ENCODE results near the gene ADAD1.

DNA sequence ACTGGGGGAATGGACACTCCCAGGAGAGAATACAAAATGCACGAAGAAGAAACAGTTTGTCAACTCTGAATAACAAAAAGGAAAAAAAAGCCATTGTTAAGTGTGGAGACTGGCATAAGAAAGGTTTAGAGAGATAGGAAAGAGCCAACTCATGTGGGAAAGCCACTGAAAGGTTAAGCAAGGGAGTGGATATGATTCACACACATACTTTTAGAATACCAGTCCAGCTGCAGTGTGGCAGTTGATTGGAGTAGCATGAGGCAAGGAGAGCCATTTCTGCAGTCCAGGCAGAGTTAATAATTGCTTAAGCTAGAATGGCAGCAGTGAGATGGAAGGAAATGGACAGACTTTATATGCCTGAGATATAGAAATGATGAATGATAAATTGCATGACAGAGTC is 36.9 kb upstream of the ADAD1 start:
- TF ChIP-seq, protein P1, sequence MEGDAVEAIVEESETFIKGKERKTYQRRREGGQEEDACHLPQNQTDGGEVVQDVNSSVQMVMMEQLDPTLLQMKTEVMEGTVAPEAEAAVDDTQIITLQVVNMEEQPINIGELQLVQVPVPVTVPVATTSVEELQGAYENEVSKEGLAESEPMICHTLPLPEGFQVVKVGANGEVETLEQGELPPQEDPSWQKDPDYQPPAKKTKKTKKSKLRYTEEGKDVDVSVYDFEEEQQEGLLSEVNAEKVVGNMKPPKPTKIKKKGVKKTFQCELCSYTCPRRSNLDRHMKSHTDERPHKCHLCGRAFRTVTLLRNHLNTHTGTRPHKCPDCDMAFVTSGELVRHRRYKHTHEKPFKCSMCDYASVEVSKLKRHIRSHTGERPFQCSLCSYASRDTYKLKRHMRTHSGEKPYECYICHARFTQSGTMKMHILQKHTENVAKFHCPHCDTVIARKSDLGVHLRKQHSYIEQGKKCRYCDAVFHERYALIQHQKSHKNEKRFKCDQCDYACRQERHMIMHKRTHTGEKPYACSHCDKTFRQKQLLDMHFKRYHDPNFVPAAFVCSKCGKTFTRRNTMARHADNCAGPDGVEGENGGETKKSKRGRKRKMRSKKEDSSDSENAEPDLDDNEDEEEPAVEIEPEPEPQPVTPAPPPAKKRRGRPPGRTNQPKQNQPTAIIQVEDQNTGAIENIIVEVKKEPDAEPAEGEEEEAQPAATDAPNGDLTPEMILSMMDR (IDR thresholded peaks at IDR 0.05; ENCODE audit: poor library complexity), result no peak
- TF ChIP-seq EZH2 (IDR thresholded peaks at IDR 0.05; ENCODE audit: borderline replicate concordance) (no peak), EZH2phosphoT487 (IDR thresholded peaks at IDR 0.05; ENCODE audit: low read depth, severe bottlenecking, unreplicated experiment) (no peak)

All from hepatocyte (in vitro differentiated cells).